DOHH2 (cell line): ENCODE results near the gene AFG1L.

Experiments
- CTCF ChIP-seq: fragments of 200-600 bp; sonication (generic); IDR thresholded peaks from one replicate; pipeline ENCODE4 v1.5.1; 2014; ENCODE audit warnings: antibody characterized with exemption, mild to moderate bottlenecking, low read depth, low read length; ENCODE audit not compliant: poor library complexity, severe bottlenecking
- EZH2phosphoT487 ChIP-seq: fragments of 200-600 bp; sonication (generic); IDR thresholded peaks from 2 replicates; pipeline ENCODE4 v1.6.1; 2017; ENCODE audit warnings: borderline replicate concordance, mild to moderate bottlenecking, antibody characterized with exemption, low read length, moderate library complexity, mixed read lengths

GRCh38 chr6:108574457-108575141 is 279.7 kb downstream of the AFG1L start:
- TF ChIP-seq CTCF (no peak), EZH2phosphoT487 (no peak)
